ENCODE data around the gene NOC3L. TPM values are rescaled to one million over a fixed set of nuclear protein-coding genes. Genes with fewer than 3 reads are reported as not detected.
"Not testable (repeated sequence)": the region's sequence is repeated elsewhere in the genome, so short reads cannot be mapped to it uniquely, and the experiment has no call there.

NOC3L gene
- polyA plus RNA-seq, 3 donors, result 19.2 to 25.4 (median 25.4) TPM

DNA sequence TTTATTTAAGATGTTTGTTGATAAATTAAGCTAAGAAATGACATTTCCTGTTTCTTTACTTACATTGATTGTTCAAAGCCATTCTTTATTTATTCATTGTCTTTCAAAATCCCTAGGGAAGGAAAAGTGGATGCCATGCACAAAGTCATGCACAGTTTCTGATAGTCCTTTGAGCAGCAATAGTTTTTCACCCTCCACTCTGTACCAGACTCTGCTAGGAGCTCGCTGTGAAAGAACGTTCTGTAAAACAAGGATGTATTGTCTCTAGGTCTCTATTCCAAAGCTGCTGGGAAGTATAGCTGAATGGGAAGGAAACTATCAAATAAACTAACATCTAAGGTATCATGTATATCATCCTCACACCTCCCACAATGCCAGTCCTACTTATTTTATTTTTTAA is 7.8 kb upstream of the NOC3L start:
- DNase-seq (ENCODE audit: extremely low read depth in 1 of 11, low read depth in 9 of 11, low spot score in 4 of 11), result no peak

DNA sequence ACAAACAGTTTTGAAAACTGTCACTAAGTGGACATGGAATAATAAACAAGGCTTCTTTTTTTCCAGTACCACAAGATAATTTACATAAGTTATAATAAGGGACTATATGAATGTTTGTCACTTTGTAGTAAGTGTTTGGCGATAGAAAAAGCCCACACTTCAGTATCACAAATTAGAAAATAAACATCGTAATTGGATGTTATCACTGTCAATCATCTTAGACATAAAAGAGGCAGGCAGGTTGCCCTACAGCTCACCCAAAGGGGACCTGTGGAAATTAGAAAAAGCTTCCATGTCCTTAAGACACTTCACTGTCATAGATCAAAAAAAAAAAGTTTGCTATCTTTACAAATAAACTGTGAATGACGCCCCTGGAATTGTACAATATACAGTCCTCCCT is 3.6 kb upstream of the NOC3L start:
- no peak for DNase-seq (ENCODE audit: extremely low read depth in 1 of 11, low read depth in 9 of 11, low spot score in 4 of 11)

DNA sequence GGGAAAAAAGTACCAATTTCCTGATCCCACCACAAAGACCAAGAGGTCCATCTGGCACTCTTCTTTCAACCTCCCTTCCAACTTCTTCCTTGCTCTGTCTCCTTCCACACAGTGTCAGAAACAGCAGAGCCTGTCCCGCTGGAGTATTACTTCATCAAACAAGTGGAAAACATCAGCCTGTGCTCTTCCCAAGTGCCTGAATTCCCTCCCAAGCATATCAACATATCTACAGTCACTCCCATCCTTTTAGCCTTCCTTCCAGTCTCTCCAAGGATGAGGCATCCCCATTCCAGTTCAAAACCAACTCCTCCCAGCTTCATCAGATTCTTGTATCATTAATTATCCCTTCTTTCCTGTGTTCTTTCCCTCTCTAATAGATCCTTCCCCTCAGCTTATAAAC is 1.7 kb upstream of the NOC3L start:
- DNase-seq (ENCODE audit: extremely low read depth in 1 of 11, low read depth in 9 of 11, low spot score in 4 of 11), result no peak

GRCh38 chr10:94363251-94363565 is 469 bp upstream of the NOC3L start:
- DNase-seq (ENCODE audit: extremely low read depth in 1 of 11, low read depth in 9 of 11, low spot score in 4 of 11), result no peak

DNA sequence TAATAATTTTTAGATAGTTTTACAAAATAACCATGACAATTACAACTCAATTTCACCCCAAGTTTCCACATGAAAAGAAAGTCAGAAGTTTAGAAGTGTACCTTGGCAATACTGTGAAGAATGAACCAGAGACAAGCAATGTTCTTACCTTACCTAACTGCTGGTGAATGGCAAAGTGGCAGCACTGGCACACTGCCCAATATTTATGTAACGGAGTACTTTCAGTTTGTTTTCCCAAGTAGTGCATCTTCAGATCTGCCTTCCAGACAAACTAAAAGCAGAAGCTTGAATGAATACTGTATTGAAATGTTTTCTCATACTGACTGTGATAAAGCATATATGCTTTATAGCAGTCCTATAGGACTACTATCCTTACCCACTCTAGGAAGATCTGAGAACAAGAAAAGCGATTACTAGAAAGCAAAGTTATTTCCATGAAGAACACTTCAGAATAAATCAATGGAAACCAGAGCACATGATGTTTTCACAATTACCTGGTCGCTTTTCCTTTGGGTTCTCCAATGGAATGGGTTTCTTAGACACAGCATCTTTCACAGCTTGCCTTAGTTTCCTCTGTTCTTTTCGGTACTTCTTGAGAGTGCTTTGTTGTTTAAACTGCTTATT is 1.5 kb downstream of the NOC3L start:
- no peak for DNase-seq (ENCODE audit: extremely low read depth in 1 of 11, low read depth in 9 of 11, low spot score in 4 of 11)

DNA sequence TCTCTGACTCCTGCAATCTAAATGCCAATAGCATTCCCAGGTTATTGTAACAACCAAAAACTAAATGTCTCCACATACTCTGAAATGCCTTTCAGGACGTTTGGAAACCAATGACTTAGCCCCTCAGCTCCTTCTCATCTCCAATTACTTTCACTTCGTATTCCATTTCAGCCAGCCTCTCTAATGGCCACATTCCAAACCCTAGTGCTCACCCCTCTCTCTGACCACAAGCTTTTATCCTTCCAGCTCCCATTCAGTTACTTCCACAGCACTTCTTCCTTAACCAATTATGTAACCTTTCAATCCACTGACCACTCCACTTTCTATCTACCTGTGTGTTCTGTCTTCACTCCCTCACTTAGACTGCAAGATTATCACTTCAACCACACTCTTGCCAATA is 4.3 kb downstream of the NOC3L start:
- no peak for DNase-seq (ENCODE audit: extremely low read depth in 1 of 11, low read depth in 9 of 11, low spot score in 4 of 11)

- DNase-seq (ENCODE audit: extremely low read depth in 1 of 11, low read depth in 9 of 11, low spot score in 4 of 11), result no peak
Measured at GRCh38 chr10:94357193-94357592, 5.5 kb downstream of the NOC3L start.

DNA sequence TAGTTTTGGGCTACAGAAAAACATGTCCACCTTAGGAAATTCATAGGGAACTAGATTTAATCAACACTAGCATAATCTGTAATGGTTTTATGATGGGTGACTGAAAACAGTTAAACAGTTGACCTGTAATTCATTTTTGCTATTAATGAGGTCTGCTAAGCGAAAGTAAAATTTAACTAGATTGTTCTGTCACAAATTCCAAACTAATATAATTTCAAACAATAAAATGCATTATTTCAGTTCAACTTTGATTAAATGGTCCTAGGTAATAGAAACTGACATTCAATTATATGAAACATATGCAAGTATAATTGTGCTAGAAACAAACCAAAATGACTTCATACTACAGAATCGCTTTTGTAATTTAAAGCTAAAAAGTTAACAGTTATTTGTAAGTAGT is 6.9 kb downstream of the NOC3L start:
- no peak for DNase-seq (ENCODE audit: extremely low read depth in 1 of 11, low read depth in 9 of 11, low spot score in 4 of 11)

DNA sequence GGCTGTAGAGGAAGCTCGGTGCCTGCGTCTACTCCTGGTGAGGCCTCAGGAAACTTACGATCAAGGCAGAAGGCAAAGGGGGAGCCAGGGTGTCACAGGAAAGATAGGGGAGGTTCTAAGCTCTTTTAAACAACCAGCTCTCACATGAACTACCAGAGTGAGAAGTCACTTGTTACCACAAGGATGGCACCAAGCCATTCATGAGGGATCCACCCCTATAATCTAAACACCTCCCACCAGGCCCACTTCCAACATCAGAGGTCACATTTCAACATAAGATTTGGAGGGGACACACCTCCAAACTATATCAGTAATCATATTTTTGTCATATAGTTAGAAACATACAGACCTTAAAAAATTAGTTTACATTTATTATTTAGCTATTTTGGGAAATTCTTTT is 9.4 kb downstream of the NOC3L start:
- no peak for DNase-seq (ENCODE audit: extremely low read depth in 1 of 11, low read depth in 9 of 11, low spot score in 4 of 11)

DNA sequence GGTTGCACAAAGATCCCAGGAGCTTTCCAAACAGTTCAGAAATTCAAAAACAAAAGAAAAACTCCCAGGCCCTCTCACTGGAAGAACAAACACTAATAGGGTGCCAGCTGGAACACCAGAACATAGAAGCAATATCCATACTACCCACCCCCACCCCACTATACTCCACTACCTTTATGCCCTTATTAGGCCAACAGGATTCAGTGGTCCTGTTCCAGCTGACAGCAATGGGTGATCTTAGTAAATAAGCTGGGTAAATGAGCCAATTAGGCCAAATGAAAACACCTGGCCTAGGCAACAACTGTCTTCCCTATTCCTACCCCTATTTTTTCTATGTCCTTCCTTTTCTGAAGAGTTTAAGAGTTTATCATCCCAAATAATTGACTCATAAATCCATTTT is 11.7 kb downstream of the NOC3L start:
- no peak for DNase-seq (ENCODE audit: extremely low read depth in 1 of 11, low read depth in 9 of 11, low spot score in 4 of 11)

- DNase-seq (ENCODE audit: extremely low read depth in 1 of 11, low read depth in 9 of 11, low spot score in 4 of 11), result not testable (repeated sequence)
Measured at GRCh38 chr10:94350500-94350899, 12.2 kb downstream of the NOC3L start.

- DNase-seq (ENCODE audit: extremely low read depth in 1 of 11, low read depth in 9 of 11, low spot score in 4 of 11), result no peak
Measured at GRCh38 chr10:94349327-94349726, 13.4 kb downstream of the NOC3L start.

GRCh38 chr10:94344522-94345122 is 18.1 kb downstream of the NOC3L start:
- no peak for DNase-seq (ENCODE audit: extremely low read depth in 1 of 11, low read depth in 9 of 11, low spot score in 4 of 11)

- DNase-seq (ENCODE audit: extremely low read depth in 1 of 11, low read depth in 9 of 11, low spot score in 4 of 11), result no peak
Measured at GRCh38 chr10:94343151-94343550, 19.6 kb downstream of the NOC3L start.

- DNase-seq (ENCODE audit: extremely low read depth in 1 of 11, low read depth in 9 of 11, low spot score in 4 of 11), result no peak
Measured at GRCh38 chr10:94334857-94335256, 27.9 kb downstream of the NOC3L start.

DNA sequence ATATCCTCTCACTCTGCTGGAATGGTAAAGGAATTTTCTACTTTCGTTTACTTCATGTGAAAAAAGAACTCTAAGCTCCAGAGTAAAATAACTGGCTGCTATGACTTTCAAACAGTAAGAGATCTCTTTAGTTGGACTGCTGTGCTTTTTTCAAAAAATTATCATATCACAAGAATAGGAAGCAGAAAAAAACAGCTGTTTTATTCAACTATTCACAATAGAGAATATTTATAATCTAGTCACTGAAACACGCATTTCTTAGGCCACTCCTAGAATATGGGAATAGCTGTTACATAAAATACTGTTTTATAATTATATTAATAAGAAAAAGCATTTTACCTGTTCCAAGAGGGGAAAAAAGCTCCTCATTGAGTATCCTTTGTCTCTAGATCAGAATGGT is 29.7 kb downstream of the NOC3L start:
- DNase-seq (ENCODE audit: extremely low read depth in 1 of 11, low read depth in 9 of 11, low spot score in 4 of 11), result no peak

DNA sequence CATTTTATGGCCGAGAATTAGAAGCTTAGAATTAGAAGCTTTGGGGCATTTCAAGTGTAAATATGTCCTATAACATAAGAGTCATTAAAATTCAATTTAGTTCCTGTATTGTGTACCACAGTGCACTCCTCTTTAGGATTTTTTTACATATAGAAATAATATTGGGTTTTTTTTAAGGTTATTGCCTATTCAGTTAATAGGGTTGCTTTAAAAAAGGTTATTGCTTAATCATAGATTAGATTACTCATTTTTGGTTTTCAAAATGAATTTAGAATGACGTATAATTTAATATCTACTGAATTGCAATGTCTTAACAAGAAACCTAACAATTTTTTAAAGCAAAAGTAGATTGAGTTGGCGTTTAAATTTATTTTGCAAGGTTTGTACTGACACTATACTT is 34.1 kb downstream of the NOC3L start:
- no peak for DNase-seq (ENCODE audit: extremely low read depth in 1 of 11, low read depth in 9 of 11, low spot score in 4 of 11)

DNA sequence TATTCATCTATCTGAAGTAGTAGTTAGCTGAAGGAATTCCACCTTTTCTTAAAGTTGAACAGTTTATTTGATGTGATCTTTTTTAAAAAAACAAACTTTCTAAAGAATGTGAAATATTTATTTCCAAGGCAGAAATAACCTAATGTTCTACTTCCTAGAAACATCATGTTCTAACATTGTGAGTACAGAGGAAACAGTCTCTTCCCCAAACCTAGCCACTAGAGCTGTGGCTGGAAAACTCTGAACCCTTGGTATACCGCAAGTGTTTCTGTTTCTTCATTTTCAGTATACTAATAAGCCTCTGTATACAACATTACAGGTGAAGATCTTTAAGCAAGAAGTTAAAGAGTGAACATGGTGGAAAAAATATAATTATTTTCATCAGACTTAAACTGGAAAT is 35.1 kb downstream of the NOC3L start:
- no peak for DNase-seq (ENCODE audit: extremely low read depth in 1 of 11, low read depth in 9 of 11, low spot score in 4 of 11)

DNA sequence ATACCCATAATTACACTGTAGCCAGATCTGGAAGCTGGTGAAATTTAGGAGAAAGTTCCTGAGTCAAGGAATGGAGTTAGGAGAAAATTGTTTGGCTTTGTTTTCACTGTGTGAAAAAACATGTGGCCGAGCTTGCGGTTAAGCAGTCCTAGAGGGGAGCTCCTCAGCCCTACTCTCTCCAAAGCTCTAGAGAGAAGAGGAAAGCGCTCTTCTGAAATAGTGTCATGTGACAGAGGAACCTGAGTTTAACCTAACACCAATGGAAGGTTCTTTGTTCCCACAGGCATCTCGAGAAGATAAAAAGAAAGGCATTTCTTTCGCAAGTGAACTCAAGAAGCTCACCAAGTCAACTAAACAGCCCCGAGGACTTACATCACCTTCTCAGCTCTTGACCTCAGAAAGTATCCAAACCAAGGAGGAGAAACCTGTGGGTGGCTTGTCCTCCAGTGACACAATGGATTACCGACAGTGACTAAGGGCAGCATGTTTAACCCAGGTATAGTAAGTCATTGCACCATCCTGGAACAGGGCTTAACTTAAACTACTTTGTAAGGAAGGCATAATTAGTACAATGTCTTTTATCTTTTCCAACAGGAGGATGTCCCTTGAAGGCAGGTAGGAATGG is 38.0 kb downstream of the NOC3L start:
- no peak for DNase-seq (ENCODE audit: extremely low read depth in 1 of 11, low read depth in 9 of 11, low spot score in 4 of 11)

DNA sequence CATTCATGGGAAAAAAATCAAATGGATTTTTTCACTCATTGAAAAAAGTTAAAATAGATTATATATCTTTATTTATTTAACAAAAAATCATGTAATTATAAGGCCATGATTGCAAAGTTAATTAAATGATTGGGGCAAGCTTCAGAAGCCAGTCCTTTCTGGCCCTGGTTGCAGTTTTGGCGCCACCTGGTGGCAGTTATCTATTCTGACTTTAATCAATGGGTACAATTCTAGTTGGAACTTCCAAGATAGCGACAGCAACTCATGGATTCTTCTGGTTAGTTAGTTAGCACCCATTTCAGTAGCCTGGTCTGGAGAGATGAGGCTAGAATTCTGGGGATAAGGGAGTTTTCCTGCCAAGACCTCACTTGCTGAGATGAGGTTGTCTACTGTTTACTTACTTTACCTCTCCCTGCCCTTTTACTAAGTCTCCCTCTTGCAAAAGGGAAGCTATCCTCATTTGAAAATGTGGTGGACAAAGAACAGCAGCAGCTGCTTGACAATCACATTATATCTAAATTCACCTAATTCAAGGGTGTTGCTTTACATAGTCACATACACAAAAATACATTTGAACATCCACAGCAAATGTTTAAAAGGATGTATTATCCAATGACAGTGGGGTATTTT is 42.3 kb downstream of the NOC3L start:
- peak; percentile 17 to 61 (median 50) for DNase-seq (ENCODE audit: extremely low read depth in 1 of 11, low read depth in 9 of 11, low spot score in 4 of 11)

- DNase-seq (ENCODE audit: extremely low read depth in 1 of 11, low read depth in 9 of 11, low spot score in 4 of 11), result no peak
Measured at GRCh38 chr10:94316560-94316959, 46.2 kb downstream of the NOC3L start.

Data from renal cortex interstitium (tissue), 11 donors.